OCI-LY1 (cell line): Measurements from ENCODE around the gene EIF2A.

Source experiments
- H2AFZ ChIP-seq: fragments of 200-600 bp; sonication (generic), shearing (Covaris generic); 2 replicates; pipeline ENCODE4 v1.6.0; 2014; ENCODE audit warnings: antibody characterized with exemption, mild to moderate bottlenecking, low read length
- H3F3A ChIP-seq: fragments of 200-600 bp; sonication (generic), shearing (Covaris generic); 2 replicates; pipeline ENCODE4 v1.6.0; 2014; ENCODE audit warnings: mild to moderate bottlenecking, antibody characterized with exemption, low read length, moderate library complexity; ENCODE audit not compliant: insufficient read depth
- H3K27ac ChIP-seq: fragments of 200-600 bp; sonication (generic); 2 replicates; pipeline ENCODE4 v1.5.1; 2014; ENCODE audit warnings: low read length, mixed run types, mild to moderate bottlenecking, low read depth; ENCODE audit not compliant: poor library complexity, severe bottlenecking
- H3K27me3 ChIP-seq: fragments of 200-600 bp; sonication (generic); 2 replicates; pipeline ENCODE4 v1.6.0; 2014; ENCODE audit warnings: antibody characterized with exemption, mild to moderate bottlenecking, low read length, moderate library complexity; ENCODE audit not compliant: insufficient read depth
- H3K36me3 ChIP-seq: fragments of 200-600 bp; sonication (generic); 2 replicates; pipeline ENCODE4 v1.6.1; 2014; ENCODE audit warnings: mild to moderate bottlenecking, antibody characterized with exemption, low read length, moderate library complexity, mixed read lengths; ENCODE audit not compliant: insufficient read depth
- H3K4me1 ChIP-seq: fragments of 200-600 bp; sonication (generic); 2 replicates; pipeline ENCODE4 v1.5.1; 2014; ENCODE audit warnings: mild to moderate bottlenecking, low read length, moderate library complexity; ENCODE audit not compliant: insufficient read depth, severe bottlenecking
- H3K4me2 ChIP-seq: fragments of 200-600 bp; sonication (generic), shearing (Covaris generic); 2 replicates; pipeline ENCODE4 v1.6.1; 2014; ENCODE audit warnings: low read length
- H3K4me3 ChIP-seq: fragments of 200-600 bp; sonication (generic); 2 replicates; pipeline ENCODE4 v1.5.1; 2014; ENCODE audit warnings: low read length, low read depth, mild to moderate bottlenecking, mixed read lengths; ENCODE audit not compliant: poor library complexity, severe bottlenecking
- H3K79me2 ChIP-seq: fragments of 200-600 bp; shearing (Covaris generic); 2 replicates; pipeline ENCODE4 v1.6.1; 2016; ENCODE audit warnings: mixed run types, low read length, mixed read lengths; ENCODE audit not compliant: insufficient read depth
- H3K9ac ChIP-seq: fragments of 200-600 bp; sonication (generic), shearing (Covaris generic); 2 replicates; pipeline ENCODE4 v1.6.1; 2014; ENCODE audit warnings: mild to moderate bottlenecking, low read length, mixed read lengths
- H3K9me2 ChIP-seq: fragments of 200-600 bp; sonication (generic), shearing (Covaris generic); 2 replicates; pipeline ENCODE4 v1.6.1; 2014; ENCODE audit warnings: low read depth, mild to moderate bottlenecking, low read length, mixed read lengths
- H3K9me3 ChIP-seq: fragments of 200-600 bp; shearing (Covaris generic); 2 replicates; pipeline ENCODE4 v1.6.1; 2014; ENCODE audit warnings: low read length, mixed read lengths
- H4K20me1 ChIP-seq: fragments of 200-600 bp; sonication (generic), shearing (Covaris generic); 2 replicates; pipeline ENCODE4 v1.6.0; 2016; ENCODE audit warnings: mild to moderate bottlenecking, low read length; ENCODE audit not compliant: insufficient read depth
- EZH2 ChIP-seq: fragments of 200-600 bp; sonication (generic), shearing (Covaris generic); IDR thresholded peaks from 2 replicates; pipeline ENCODE4 v1.8.0; 2017; ENCODE audit warnings: borderline replicate concordance, mixed run types, mild to moderate bottlenecking, antibody characterized with exemption, low read length, moderate library complexity, mixed read lengths
- TF ChIP-seq, protein P1 (sequence below): fragments of 200-600 bp; sonication (generic), shearing (Covaris generic); IDR thresholded peaks from 2 replicates; pipeline ENCODE4 v1.5.1; 2017; ENCODE audit warnings: mild to moderate bottlenecking, antibody characterized with exemption, low read length, moderate library complexity, mixed read lengths

The EIF2A gene

DNA sequence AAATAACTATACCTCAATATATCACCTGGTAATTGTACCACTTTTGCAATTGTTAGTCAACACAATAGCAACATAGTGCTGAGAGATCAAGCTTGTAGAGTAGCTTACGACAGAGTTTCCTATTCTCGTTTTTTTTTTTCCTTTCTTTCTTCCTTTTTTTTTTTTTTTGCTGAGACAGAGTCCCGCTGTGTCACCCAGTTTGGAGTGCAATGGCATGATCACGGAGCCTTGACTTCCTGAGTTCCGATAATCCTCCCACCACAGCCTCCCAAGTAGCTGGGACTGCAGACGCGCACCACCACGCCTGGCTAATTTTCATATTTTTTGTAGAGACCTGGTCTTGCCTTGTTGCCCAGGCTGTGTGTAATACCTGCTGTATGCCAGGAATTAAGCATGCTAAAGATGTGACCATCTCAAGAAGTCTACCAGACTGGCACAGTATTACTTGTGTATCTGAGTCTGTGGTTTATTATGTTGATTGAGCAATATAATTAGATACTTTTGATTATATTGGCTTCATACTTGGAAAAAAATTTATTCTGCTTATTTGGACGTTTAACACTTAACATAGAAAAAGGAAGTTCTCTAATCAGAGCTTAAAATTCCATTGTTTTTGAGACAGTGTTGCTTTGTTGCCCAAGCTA is 59.5 kb downstream of the EIF2A start:
- Histone ChIP-seq H3K9me2 (no peaks in the 10 kb centered on the region), H3K36me3 (peaks cover 64% of the 10 kb centered on the region), H4K20me1 (no peaks in the 10 kb centered on the region), H3K9ac (peak overlapping the region; percentile 86), H3F3A (no peaks in the 10 kb centered on the region), H3K4me1 (peaks cover 61% of the 10 kb centered on the region), H3K27ac (peak overlapping the region; percentile 95), H3K27me3 (no peaks in the 10 kb centered on the region), H3K9me3 (no peaks in the 10 kb centered on the region), H3K79me2 (peaks cover 92% of the 10 kb centered on the region), H3K4me3 (peak overlapping the region; percentile 88), H2AFZ (no peak overlapping the region), H3K4me2 (peak overlapping the region; percentile 78)
- TF ChIP-seq EZH2, result no peak
- TF ChIP-seq, protein P1, sequence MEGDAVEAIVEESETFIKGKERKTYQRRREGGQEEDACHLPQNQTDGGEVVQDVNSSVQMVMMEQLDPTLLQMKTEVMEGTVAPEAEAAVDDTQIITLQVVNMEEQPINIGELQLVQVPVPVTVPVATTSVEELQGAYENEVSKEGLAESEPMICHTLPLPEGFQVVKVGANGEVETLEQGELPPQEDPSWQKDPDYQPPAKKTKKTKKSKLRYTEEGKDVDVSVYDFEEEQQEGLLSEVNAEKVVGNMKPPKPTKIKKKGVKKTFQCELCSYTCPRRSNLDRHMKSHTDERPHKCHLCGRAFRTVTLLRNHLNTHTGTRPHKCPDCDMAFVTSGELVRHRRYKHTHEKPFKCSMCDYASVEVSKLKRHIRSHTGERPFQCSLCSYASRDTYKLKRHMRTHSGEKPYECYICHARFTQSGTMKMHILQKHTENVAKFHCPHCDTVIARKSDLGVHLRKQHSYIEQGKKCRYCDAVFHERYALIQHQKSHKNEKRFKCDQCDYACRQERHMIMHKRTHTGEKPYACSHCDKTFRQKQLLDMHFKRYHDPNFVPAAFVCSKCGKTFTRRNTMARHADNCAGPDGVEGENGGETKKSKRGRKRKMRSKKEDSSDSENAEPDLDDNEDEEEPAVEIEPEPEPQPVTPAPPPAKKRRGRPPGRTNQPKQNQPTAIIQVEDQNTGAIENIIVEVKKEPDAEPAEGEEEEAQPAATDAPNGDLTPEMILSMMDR, result no peak

DNA sequence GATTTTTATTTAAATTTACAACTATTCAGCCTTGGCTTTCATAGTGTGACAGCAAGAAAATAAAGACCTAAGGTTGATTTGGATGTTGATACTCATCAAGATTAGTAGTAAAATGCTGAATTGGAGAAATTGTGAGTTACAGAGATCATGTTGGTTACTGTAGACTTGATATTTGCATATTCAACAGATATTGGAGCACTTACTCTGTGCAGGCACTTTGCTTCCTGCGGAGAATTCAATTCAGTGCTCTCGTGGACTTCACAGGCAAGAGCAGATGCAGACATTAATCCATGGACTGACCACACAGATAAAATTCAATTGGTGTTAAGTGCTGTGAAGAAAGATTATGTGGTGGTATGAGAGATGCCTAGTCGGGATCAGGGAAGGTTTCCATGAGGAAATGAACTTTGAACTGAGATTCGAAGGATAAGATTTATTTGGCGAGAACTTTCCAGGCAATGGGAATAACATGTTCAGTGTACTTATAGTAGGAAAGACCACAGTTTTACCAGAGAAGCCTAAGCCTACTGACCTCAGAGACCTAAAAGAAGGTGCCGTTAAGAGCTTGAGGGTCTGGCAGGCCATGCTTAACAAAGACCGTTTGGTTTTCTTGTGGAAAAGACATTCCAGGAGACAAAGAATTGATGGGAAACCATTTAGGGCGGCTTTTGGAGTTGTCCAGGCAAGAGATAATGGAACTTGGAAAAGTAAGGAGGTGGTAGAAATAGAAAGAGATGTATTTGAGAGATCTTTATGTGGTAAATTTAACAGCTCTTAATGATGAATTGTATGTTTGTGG is 60.9 kb downstream of the EIF2A start:
- no peaks in the 10 kb centered on the region for H4K20me1 ChIP-seq
- H3K27ac ChIP-seq, result peak overlapping the region; percentile 95
- H3K27me3 ChIP-seq, result no peaks in the 10 kb centered on the region
- H3K4me3 ChIP-seq, result peak overlapping the region; percentile 88
- peak overlapping the region; percentile 17; the same call in 1 of the 2 replicates for H3K9ac ChIP-seq
- TF ChIP-seq, protein P1, result no peak
- TF ChIP-seq EZH2, result no peak
- no peaks in the 10 kb centered on the region for H3K9me3 ChIP-seq
- H3K4me1 ChIP-seq, result peaks cover 55% of the 10 kb centered on the region
- H3F3A ChIP-seq, result no peaks in the 10 kb centered on the region
- H3K79me2 ChIP-seq, result peaks cover 94% of the 10 kb centered on the region
- no peaks in the 10 kb centered on the region for H3K9me2 ChIP-seq
- peak overlapping the region; percentile 78 for H3K4me2 ChIP-seq
- H3K36me3 ChIP-seq, result peaks cover 77% of the 10 kb centered on the region
- no peak overlapping the region for H2AFZ ChIP-seq

DNA sequence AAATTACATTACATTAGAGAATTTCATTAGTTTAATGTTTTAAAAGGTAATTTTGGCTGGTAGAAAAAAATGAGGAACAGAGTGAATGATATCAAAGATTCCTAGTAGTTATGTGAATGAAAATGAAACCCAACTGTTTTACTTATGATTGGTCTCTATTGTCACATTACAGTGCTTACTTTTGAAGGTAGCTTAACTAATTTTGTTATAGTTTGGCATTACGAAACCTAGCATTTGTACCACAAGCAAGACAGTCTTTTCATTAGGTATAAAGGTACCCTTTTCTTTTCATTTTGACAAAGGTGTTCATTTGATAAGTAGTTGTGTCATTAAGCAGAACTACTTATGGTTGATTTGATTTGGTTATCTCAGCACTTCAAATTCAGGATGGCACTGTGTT is 63.4 kb downstream of the EIF2A start:
- Histone ChIP-seq H3K79me2 (peaks cover 97% of the 10 kb centered on the region), H3K9me3 (peaks cover 4% of the 10 kb centered on the region), H4K20me1 (no peaks in the 10 kb centered on the region), H3F3A (no peaks in the 10 kb centered on the region), H3K9me2 (no peaks in the 10 kb centered on the region), H3K4me2 (0 out of 2 replicates have a peak overlapping the region, but pooled peaks have one; percentile 0), H3K36me3 (peaks cover 87% of the 10 kb centered on the region), H3K4me3 (no peak overlapping the region), H3K9ac (no peak overlapping the region), H2AFZ (no peak overlapping the region), H3K4me1 (peaks cover 54% of the 10 kb centered on the region), H3K27me3 (no peaks in the 10 kb centered on the region), H3K27ac (no peak overlapping the region)
- TF ChIP-seq, protein P1, result no peak
- TF ChIP-seq EZH2, result no peak
